DOHH2 (cell line): ENCODE measurements around the gene LIMS2.

Source experiments
- EZH2phosphoT487 ChIP-seq: fragments of 200-600 bp; sonication (generic); IDR thresholded peaks from 2 replicates; pipeline ENCODE4 v1.6.1; 2017; ENCODE audit warnings: borderline replicate concordance, mild to moderate bottlenecking, antibody characterized with exemption, low read length, moderate library complexity, mixed read lengths
- TF ChIP-seq, protein P1 (sequence below): fragments of 200-600 bp; sonication (generic); IDR thresholded peaks from one replicate; pipeline ENCODE4 v1.5.1; 2014; ENCODE audit warnings: antibody characterized with exemption, mild to moderate bottlenecking, low read depth, low read length; ENCODE audit not compliant: poor library complexity, severe bottlenecking

DNA sequence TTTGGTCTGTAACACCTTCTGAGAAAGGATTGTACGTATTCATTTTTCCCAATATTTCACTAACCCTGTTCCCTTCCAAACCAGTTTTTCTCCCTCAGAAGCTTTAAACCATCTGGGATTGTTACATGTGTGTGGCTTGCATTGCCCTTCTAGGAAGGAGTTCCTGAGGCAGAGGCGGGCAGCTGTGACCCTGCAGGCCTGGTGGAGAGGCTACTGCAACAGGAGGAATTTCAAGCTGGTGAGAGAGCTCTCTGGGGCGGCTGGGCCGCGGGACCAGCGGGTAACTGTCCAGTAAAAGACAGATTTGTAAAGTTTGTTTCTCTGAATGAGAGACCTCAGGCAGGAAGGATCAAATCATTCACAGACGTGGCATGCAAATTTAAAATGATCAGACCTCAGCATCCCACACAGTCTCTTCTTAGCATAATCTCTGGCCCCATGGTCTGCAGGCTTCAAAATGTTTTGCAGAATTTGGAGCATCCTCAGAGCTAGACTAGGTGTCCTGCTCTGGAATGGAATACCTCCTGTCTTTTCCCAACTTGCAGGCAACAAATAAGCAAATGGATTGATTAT is 69.6 kb downstream of the LIMS2 start:
- TF ChIP-seq, protein P1, sequence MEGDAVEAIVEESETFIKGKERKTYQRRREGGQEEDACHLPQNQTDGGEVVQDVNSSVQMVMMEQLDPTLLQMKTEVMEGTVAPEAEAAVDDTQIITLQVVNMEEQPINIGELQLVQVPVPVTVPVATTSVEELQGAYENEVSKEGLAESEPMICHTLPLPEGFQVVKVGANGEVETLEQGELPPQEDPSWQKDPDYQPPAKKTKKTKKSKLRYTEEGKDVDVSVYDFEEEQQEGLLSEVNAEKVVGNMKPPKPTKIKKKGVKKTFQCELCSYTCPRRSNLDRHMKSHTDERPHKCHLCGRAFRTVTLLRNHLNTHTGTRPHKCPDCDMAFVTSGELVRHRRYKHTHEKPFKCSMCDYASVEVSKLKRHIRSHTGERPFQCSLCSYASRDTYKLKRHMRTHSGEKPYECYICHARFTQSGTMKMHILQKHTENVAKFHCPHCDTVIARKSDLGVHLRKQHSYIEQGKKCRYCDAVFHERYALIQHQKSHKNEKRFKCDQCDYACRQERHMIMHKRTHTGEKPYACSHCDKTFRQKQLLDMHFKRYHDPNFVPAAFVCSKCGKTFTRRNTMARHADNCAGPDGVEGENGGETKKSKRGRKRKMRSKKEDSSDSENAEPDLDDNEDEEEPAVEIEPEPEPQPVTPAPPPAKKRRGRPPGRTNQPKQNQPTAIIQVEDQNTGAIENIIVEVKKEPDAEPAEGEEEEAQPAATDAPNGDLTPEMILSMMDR = no peak
- TF ChIP-seq EZH2phosphoT487 = no peak
